IMR-90 (cell line): ENCODE data around the gene PRKCH. TPM values are rescaled to one million over a fixed set of nuclear protein-coding genes. Genes with fewer than 3 reads are reported as not detected.

Source experiments
- ATAC-seq: fragments of 200-7000 bp; cut with Tn5 transposase; 2 replicates; pipeline ENCODE4 v1.9.1; 2020; ENCODE audit warnings: low read depth, mild to moderate bottlenecking, moderate library complexity
- BruUV-seq: library from RNA; stranded (reverse); fragments of 400-500 nt; replicated peaks from 2 replicates; lab custom pipeline; 2021; lab: Mats Ljungman, UMichigan
- CTCF ChIA-PET: fragments of 300-600 bp; formaldehyde crosslinking; extraction: SDS; loops from one replicate; lab custom pipeline; 2021; ENCODE audit warnings: antibody characterized with exemption; lab: Yijun Ruan, JAX
- POLR2A ChIA-PET: fragments of 300-600 bp; sonication (Branson Sonifier 250); formaldehyde crosslinking; loops from one replicate; lab custom pipeline; 2022; ENCODE audit warnings: antibody characterized with exemption; ENCODE audit not compliant: unreplicated experiment; lab: Charles Lee
- DNase-seq: peaks from one replicate; pipeline ENCODE4 v3.0.0; 2013
- H2AFZ ChIP-seq: replicated peaks from 2 replicates; pipeline ENCODE3; 2013; ENCODE audit warnings: low read length, mild to moderate bottlenecking; ENCODE audit not compliant: poor library complexity
- H2AK5ac ChIP-seq: 2 replicates; pipeline ENCODE4 v1.6.1; 2013; ENCODE audit warnings: low read depth, low read length, inconsistent platforms
- H2AK9ac ChIP-seq: replicated peaks from 2 replicates; pipeline ENCODE3; 2013; ENCODE audit warnings: mild to moderate bottlenecking, low read depth, low read length, moderate library complexity; ENCODE audit not compliant: poor library complexity
- H2BK120ac ChIP-seq: 2 replicates; pipeline ENCODE4 v1.6.1; 2013; ENCODE audit warnings: low read depth, low read length, inconsistent platforms
- H2BK15ac ChIP-seq: 3 replicates; pipeline ENCODE4 v1.6.1; 2013; ENCODE audit warnings: low read depth, low read length, inconsistent platforms
- H2BK20ac ChIP-seq: 2 replicates; pipeline ENCODE4 v1.6.1; 2013; ENCODE audit warnings: low read depth, mild to moderate bottlenecking, inconsistent platforms, low read length, moderate library complexity
- H2BK5ac ChIP-seq: 2 replicates; pipeline ENCODE4 v1.6.1; 2013; ENCODE audit warnings: mild to moderate bottlenecking, low read depth, low read length, inconsistent platforms; ENCODE audit not compliant: poor library complexity, severe bottlenecking
- H3K14ac ChIP-seq: replicated peaks from 2 replicates; pipeline ENCODE4 v1.6.1; 2013; ENCODE audit warnings: low read depth, low read length, inconsistent platforms
- H3K18ac ChIP-seq: 2 replicates; pipeline ENCODE4 v1.6.1; 2013; ENCODE audit warnings: low read depth, low read length, control low read depth
- H3K23ac ChIP-seq: 2 replicates; pipeline ENCODE4 v1.6.1; 2013; ENCODE audit warnings: low read depth, low read length, inconsistent platforms
- H3K27ac ChIP-seq: 2 replicates; pipeline ENCODE4 v1.5.1; 2013; ENCODE audit warnings: mild to moderate bottlenecking, control low read depth, low read length; ENCODE audit not compliant: insufficient read depth
- H3K27me3 ChIP-seq: 2 replicates; pipeline ENCODE4 v1.6.1; 2013; ENCODE audit warnings: low read length; ENCODE audit not compliant: control insufficient read depth, insufficient read depth
- H3K36me3 ChIP-seq: 2 replicates; pipeline ENCODE4 v1.6.1; 2013; ENCODE audit warnings: low read length, mixed read lengths; ENCODE audit not compliant: control insufficient read depth, insufficient read depth
- H3K4ac ChIP-seq: 2 replicates; pipeline ENCODE4 v1.6.1; 2013; ENCODE audit warnings: low read depth, low read length, inconsistent platforms
- H3K4me1 ChIP-seq: 2 replicates; pipeline ENCODE4 v1.6.1; 2013; ENCODE audit warnings: low read length, mixed read lengths; ENCODE audit not compliant: control insufficient read depth, insufficient read depth
- H3K4me2 ChIP-seq: 2 replicates; pipeline ENCODE4 v1.6.1; 2013; ENCODE audit warnings: low read depth, mild to moderate bottlenecking, control low read depth, low read length, moderate library complexity
- H3K4me3 ChIP-seq: 2 replicates; pipeline ENCODE4 v1.5.1; 2013; ENCODE audit warnings: low read depth, mild to moderate bottlenecking, control low read depth, low read length, moderate library complexity; ENCODE audit not compliant: insufficient read depth
- H3K56ac ChIP-seq: 2 replicates; pipeline ENCODE4 v1.6.1; 2013; ENCODE audit warnings: low read length, inconsistent platforms; ENCODE audit not compliant: insufficient read depth; ENCODE audit errors: extremely low read depth
- H3K79me1 ChIP-seq, 2 experiments: 2 replicates each; pipeline ENCODE4 v1.6.1; 2013; ENCODE audit warnings: low read length in 2 of 2, inconsistent platforms in 1 of 2, low read depth in 1 of 2
- H3K9ac ChIP-seq: 2 replicates; pipeline ENCODE4 v1.6.1; 2013; ENCODE audit warnings: low read depth, low read length, control low read depth
- H3K9me1 ChIP-seq: 2 replicates; pipeline ENCODE4 v1.6.1; 2013; ENCODE audit warnings: low read length, inconsistent platforms; ENCODE audit not compliant: insufficient read depth
- H3K9me3 ChIP-seq: 2 replicates; pipeline ENCODE4 v1.6.1; 2013; ENCODE audit warnings: low read length; ENCODE audit not compliant: control insufficient read depth, insufficient read depth
- H4K20me1 ChIP-seq: 2 replicates; pipeline ENCODE4 v1.6.1; 2013; ENCODE audit warnings: low read length, inconsistent platforms; ENCODE audit not compliant: insufficient read depth
- H4K5ac ChIP-seq: 2 replicates; pipeline ENCODE4 v1.6.1; 2013; ENCODE audit warnings: mild to moderate bottlenecking, low read depth, low read length, control low read depth
- H4K8ac ChIP-seq, 2 experiments: 2 replicates each; pipeline ENCODE4 v1.6.1; 2013; ENCODE audit warnings: low read depth in 2 of 2, low read length in 2 of 2, control low read depth in 1 of 2, inconsistent platforms in 1 of 2
- H4K91ac ChIP-seq: 2 replicates; pipeline ENCODE4 v1.6.1; 2013; ENCODE audit warnings: low read depth, low read length, inconsistent platforms; ENCODE audit not compliant: insufficient read depth
- BHLHE40 ChIP-seq: fragments of 150-350 bp; IDR thresholded peaks from 2 replicates; pipeline ENCODE4 v1.6.1; 2016; ENCODE audit warnings: mild to moderate bottlenecking, low read depth, low read length
- CEBPB ChIP-seq: IDR thresholded peaks from 2 replicates; pipeline ENCODE4 v1.6.1; 2012; ENCODE audit warnings: low read depth, low read length, improper control_type of control experiment
- FOS ChIP-seq: fragments of 150-350 bp; IDR thresholded peaks from 2 replicates; pipeline ENCODE4 v1.6.1; 2016; ENCODE audit warnings: low read depth, low read length
- MAFK ChIP-seq: IDR thresholded peaks from 2 replicates; pipeline ENCODE4 v1.6.1; 2012; ENCODE audit warnings: low read depth, low read length, improper control_type of control experiment
- MAZ ChIP-seq: IDR thresholded peaks from 2 replicates; pipeline ENCODE4 v1.6.1; 2012; ENCODE audit warnings: low read depth, mild to moderate bottlenecking, low read length, improper control_type of control experiment, moderate library complexity, borderline replicate concordance
- MXI1 ChIP-seq: IDR thresholded peaks from 2 replicates; pipeline ENCODE4 v1.6.1; 2012; ENCODE audit warnings: low read depth, mild to moderate bottlenecking, low read length, moderate library complexity, borderline replicate concordance
- RCOR1 ChIP-seq: IDR thresholded peaks from 2 replicates; pipeline ENCODE4 v1.6.1; 2012; ENCODE audit warnings: mild to moderate bottlenecking, low read length, improper control_type of control experiment; ENCODE audit not compliant: insufficient replicate concordance
- USF2 ChIP-seq: fragments of 150-350 bp; IDR thresholded peaks from 2 replicates; pipeline ENCODE4 v1.6.1; 2017; ENCODE audit warnings: mild to moderate bottlenecking, antibody characterized with exemption, low read length, low read depth
- WGBS, 2 experiments: methylation state at CpG; one replicate each; pipeline versions ENCODE4 v1.1.5 to v1.1.7; 2013; ENCODE audit warnings: missing lambda C conversion rate in 2 of 2; ENCODE audit not compliant: insufficient read length in 1 of 2; ENCODE audit errors: extremely low coverage in 2 of 2; 5-methylcytosine and 5-hydroxymethylcytosine counted together
- dilution Hi-C: fragments of 300-500 bp; cut with HindIII; formaldehyde crosslinking; loops from one replicate; pipeline ENCODE4 v1.14.3; 2018; ENCODE audit warnings: low sequenced_read_pairs; ENCODE audit not compliant: unreplicated experiment
- in situ Hi-C: fragments of 300-500 bp; cut with MboI; formaldehyde crosslinking; loops from 3 replicates; pipeline ENCODE4 v1.14.3; 2019; ENCODE audit warnings: low sequenced_read_pairs, inconsistent platforms, mixed read lengths
- intact Hi-C: fragments of 100-400 bp; cut with micrococcal nuclease; formaldehyde crosslinking; loops from 2 replicates; pipeline ENCODE4 v1.10.0; 2022
- polyA plus RNA-seq, 3 experiments: library from polyadenylated mRNA; depleted of rRNA; stranded (reverse); fragments of >200 nt; gene quantifications; 2 replicates each; pipeline ENCODE4 v1.2.3, GENCODE V29; 2012; ENCODE audit warnings: low replicate concordance in 1 of 3
- total RNA-seq: library from RNA; depleted of rRNA; stranded (reverse); fragments of >200 nt; gene quantifications from 2 replicates; pipeline ENCODE4 v1.2.3, GENCODE V29; 2012

PRKCH gene
- total and polyA plus RNA-seq, 2 of the 4 experiments (the other 2 are of a cell fraction): 1.6 to 2.3 TPM

GRCh38 chr14:61451891-61452400, 130.6 kb downstream of the PRKCH start:
- H3K9me3 ChIP-seq: no peaks in the 10 kb centered on the region
- H2AK9ac ChIP-seq: no peak overlapping the region
- H2BK15ac ChIP-seq: no peak overlapping the region
- intact Hi-C loops (no loop called here), dilution Hi-C loops (loop anchor here (25.0 kb wide), 1 partner anchor 260 kb away; no protein-coding TSS in a partner anchor), in situ Hi-C loops (no loop called here)
- H3K4me2 ChIP-seq: no peak overlapping the region
- no peak overlapping the region for H2AFZ ChIP-seq
- H3K56ac ChIP-seq: no peak overlapping the region
- H3K23ac ChIP-seq: no peak overlapping the region
- no peaks in the 10 kb centered on the region for H3K36me3 ChIP-seq
- no peak overlapping the region for H2BK20ac ChIP-seq
- H3K79me1 ChIP-seq: no peaks in the 10 kb centered on the region
- H4K20me1 ChIP-seq: no peaks in the 10 kb centered on the region
- DNase-seq (no peak), ATAC-seq (no peak)
- H4K91ac ChIP-seq: no peak overlapping the region
- no peak overlapping the region for H3K4me3 ChIP-seq
- no peak overlapping the region for H2AK5ac ChIP-seq
- no peak overlapping the region for H3K27ac ChIP-seq
- no peak for TF ChIP-seq MAZ
- TF ChIP-seq RCOR1: no peak
- no peak for TF ChIP-seq BHLHE40
- no peak for TF ChIP-seq CEBPB
- no peak for TF ChIP-seq USF2
- TF ChIP-seq FOS: no peak
- TF ChIP-seq MXI1: no peak
- TF ChIP-seq MAFK: no peak
- no peak overlapping the region for H3K14ac ChIP-seq
- H3K4ac ChIP-seq: no peak overlapping the region
- no peak overlapping the region for H4K5ac ChIP-seq
- no peaks in the 10 kb centered on the region for H3K4me1 ChIP-seq
- no peak overlapping the region for H3K9ac ChIP-seq
- ChIA-PET POLR2A (no interaction called here), CTCF (interaction anchor here (0.6 to 1.3 kb wide), 2 partner anchors 382 to 386 kb away, joined by 3 to 5 read pairs; no protein-coding TSS in a partner anchor)
- BruUV-seq: no TSS peak
- no peak overlapping the region for H3K18ac ChIP-seq
- no peak overlapping the region for H2BK5ac ChIP-seq
- no peak overlapping the region for H4K8ac ChIP-seq
- no peak overlapping the region for H2BK120ac ChIP-seq
- H3K9me1 ChIP-seq: no peaks in the 10 kb centered on the region
- WGBS, 2 experiments: 89% methylated on average over 4 of the region's 6 CpGs; no CpG with 5 or more reads in 1 of the 2 experiments
- H3K27me3 ChIP-seq: peaks cover 46% of the 10 kb centered on the region
